ENCODE results near the gene SPPL3. TPM values are rescaled to one million over a fixed set of nuclear protein-coding genes. Genes with fewer than 3 reads are reported as not detected.
"Not testable (repeated sequence)": the region's sequence is repeated elsewhere in the genome, so short reads cannot be mapped to it uniquely, and the experiment has no call there.

SPPL3 gene
- total RNA-seq, 1 donor from 2014 or later, result 51.3 TPM

GRCh38 chr12:120905856-120906384 lies 1.8 kb upstream of the SPPL3 start:
- no peak overlapping the region for H3K4me3 Mint-ChIP-seq (ENCODE audit: unreplicated experiment)
- H3K27ac Mint-ChIP-seq (ENCODE audit: unreplicated experiment), result no peak overlapping the region

GRCh38 chr12:120903412-120904196 lies 554 bp downstream of the SPPL3 start:
- no peak for DNase-seq (ENCODE audit: low spot score)
- no peaks in the 10 kb centered on the region for H3K9me3 Mint-ChIP-seq (ENCODE audit: low read depth)
- no peaks in the 10 kb centered on the region for H3K36me3 Mint-ChIP-seq (ENCODE audit: low read depth)
- H3K27me3 Mint-ChIP-seq (ENCODE audit: low read depth), result no peaks in the 10 kb centered on the region
- TF ChIP-seq CTCF (IDR thresholded peaks at IDR 0.05), result peak; percentile 11
- H3K4me3 Mint-ChIP-seq (ENCODE audit: unreplicated experiment), result peak overlapping the region; percentile 100
- H3K4me1 Mint-ChIP-seq (ENCODE audit: low read depth), result peaks cover 30% of the 10 kb centered on the region
- peak overlapping the region; percentile 85 for H3K27ac Mint-ChIP-seq (ENCODE audit: unreplicated experiment)

More at GRCh38 chr12:120905856-120906384, 1.8 kb upstream of the SPPL3 start:
- no peak for TF ChIP-seq CTCF (IDR thresholded peaks at IDR 0.05)
- Mint-ChIP-seq H3K27me3 (ENCODE audit: low read depth) (no peaks in the 10 kb centered on the region), H3K36me3 (ENCODE audit: low read depth) (no peaks in the 10 kb centered on the region), H3K4me1 (ENCODE audit: low read depth) (peaks cover 30% of the 10 kb centered on the region), H3K9me3 (ENCODE audit: low read depth) (no peaks in the 10 kb centered on the region)
- no peak for DNase-seq (ENCODE audit: low spot score)

- Mint-ChIP-seq H3K4me3 (ENCODE audit: unreplicated experiment) (peak overlapping the region; percentile 100), H3K36me3 (ENCODE audit: low read depth) (no peaks in the 10 kb centered on the region), H3K9me3 (ENCODE audit: low read depth) (no peaks in the 10 kb centered on the region), H3K4me1 (ENCODE audit: low read depth) (peaks cover 30% of the 10 kb centered on the region), H3K27me3 (ENCODE audit: low read depth) (no peaks in the 10 kb centered on the region), H3K27ac (ENCODE audit: unreplicated experiment) (peak overlapping the region; percentile 85)
- no peak for TF ChIP-seq CTCF (IDR thresholded peaks at IDR 0.05)
- DNase-seq (ENCODE audit: low spot score), result no peak
Observed at GRCh38 chr12:120902846-120903411, 1.2 kb downstream of the SPPL3 start.

- no peaks in the 10 kb centered on the region for H3K9me3 Mint-ChIP-seq (ENCODE audit: low read depth)
- H3K4me3 Mint-ChIP-seq (ENCODE audit: unreplicated experiment), result no peak overlapping the region
- no peaks in the 10 kb centered on the region for H3K36me3 Mint-ChIP-seq (ENCODE audit: low read depth)
- H3K27ac Mint-ChIP-seq (ENCODE audit: unreplicated experiment), result no peak overlapping the region
- no peaks in the 10 kb centered on the region for H3K27me3 Mint-ChIP-seq (ENCODE audit: low read depth)
- no peak for DNase-seq (ENCODE audit: low spot score)
- peaks cover 26% of the 10 kb centered on the region for H3K4me1 Mint-ChIP-seq (ENCODE audit: low read depth)
- no peak for TF ChIP-seq CTCF (IDR thresholded peaks at IDR 0.05)
Observed at GRCh38 chr12:120901818-120902217, 2.3 kb downstream of the SPPL3 start.

- H3K36me3 Mint-ChIP-seq (ENCODE audit: low read depth); H3K9me3 Mint-ChIP-seq (ENCODE audit: low read depth): not testable (repeated sequence)
Observed at GRCh38 chr12:120901101-120901500, 3.1 kb downstream of the SPPL3 start.

More at GRCh38 chr12:120901101-120901500, 3.1 kb downstream of the SPPL3 start:
- not testable (repeated sequence) for H3K4me3 Mint-ChIP-seq (ENCODE audit: unreplicated experiment); DNase-seq (ENCODE audit: low spot score); H3K27me3 Mint-ChIP-seq (ENCODE audit: low read depth); H3K27ac Mint-ChIP-seq (ENCODE audit: unreplicated experiment)
- peaks cover 26% of the 10 kb centered on the region for H3K4me1 Mint-ChIP-seq (ENCODE audit: low read depth)
